GM10266 (cell line): ENCODE data around the gene CDC42BPA.
"Not testable (repeated sequence)": the region's sequence is repeated elsewhere in the genome, so short reads cannot be mapped to it uniquely, and the experiment has no call there.

Experiments used
- DNase-seq: peaks from one replicate; pipeline ENCODE4 v3.0.0; 2012; ENCODE audit errors: extremely low spot score
- TF ChIP-seq, protein P1 (sequence below): IDR thresholded peaks from 2 replicates; pipeline ENCODE4 v1.5.1; 2012; ENCODE audit warnings: mild to moderate bottlenecking, low read depth; ENCODE audit not compliant: control insufficient read depth, insufficient read depth; ENCODE audit errors: missing control alignments

Gene CDC42BPA

DNA sequence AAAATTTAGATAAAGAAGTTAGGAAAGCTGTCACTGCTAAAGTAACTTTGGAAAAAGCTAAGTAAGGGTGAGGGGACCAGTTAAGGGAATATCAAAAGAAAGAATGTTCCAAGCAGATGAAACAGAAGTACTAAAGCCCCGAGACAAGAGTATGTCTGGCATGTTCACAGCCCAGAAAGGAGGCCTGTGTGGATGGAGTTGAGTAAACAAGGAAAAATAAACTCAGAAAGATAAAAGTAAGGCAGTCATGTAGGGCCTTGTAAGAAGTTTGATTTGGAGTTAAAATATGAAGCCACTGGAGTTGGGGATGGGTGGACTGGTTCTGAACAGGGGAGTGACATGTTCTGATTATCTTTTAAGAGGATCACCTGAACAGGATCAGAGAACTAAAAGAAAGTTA lies 177.9 kb downstream of the CDC42BPA start:
- DNase-seq = no peak
- TF ChIP-seq, protein P1, sequence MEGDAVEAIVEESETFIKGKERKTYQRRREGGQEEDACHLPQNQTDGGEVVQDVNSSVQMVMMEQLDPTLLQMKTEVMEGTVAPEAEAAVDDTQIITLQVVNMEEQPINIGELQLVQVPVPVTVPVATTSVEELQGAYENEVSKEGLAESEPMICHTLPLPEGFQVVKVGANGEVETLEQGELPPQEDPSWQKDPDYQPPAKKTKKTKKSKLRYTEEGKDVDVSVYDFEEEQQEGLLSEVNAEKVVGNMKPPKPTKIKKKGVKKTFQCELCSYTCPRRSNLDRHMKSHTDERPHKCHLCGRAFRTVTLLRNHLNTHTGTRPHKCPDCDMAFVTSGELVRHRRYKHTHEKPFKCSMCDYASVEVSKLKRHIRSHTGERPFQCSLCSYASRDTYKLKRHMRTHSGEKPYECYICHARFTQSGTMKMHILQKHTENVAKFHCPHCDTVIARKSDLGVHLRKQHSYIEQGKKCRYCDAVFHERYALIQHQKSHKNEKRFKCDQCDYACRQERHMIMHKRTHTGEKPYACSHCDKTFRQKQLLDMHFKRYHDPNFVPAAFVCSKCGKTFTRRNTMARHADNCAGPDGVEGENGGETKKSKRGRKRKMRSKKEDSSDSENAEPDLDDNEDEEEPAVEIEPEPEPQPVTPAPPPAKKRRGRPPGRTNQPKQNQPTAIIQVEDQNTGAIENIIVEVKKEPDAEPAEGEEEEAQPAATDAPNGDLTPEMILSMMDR = no peak

DNA sequence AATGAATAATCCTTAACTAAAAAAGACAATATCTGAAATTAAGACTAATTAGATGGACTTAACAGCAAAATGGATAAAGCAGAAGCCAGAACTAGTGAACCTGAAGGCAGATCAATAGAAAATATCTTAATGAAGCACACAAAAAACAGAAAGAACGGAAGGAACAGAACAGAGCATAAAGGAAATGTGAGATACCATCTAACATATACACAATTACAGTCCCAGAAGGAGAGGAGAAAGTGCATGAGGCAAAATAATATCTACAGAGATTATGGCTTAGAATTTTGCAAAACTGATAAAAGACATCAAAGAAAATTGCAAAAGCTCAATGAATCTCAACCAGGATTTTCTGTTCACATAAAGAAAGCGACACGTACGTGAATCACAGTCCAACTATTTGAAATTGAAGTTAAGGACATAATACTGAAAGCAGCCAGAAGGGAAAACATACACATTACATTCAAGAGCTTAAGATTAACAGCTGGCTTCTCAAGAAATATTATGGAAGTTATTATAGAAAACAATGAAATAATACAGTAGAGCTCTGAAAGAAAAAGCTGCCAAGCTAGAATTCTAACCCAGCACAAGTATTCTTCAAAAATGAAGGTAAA lies 182.0 kb downstream of the CDC42BPA start:
- DNase-seq = no peak
- TF ChIP-seq, protein P1 = no peak

DNA sequence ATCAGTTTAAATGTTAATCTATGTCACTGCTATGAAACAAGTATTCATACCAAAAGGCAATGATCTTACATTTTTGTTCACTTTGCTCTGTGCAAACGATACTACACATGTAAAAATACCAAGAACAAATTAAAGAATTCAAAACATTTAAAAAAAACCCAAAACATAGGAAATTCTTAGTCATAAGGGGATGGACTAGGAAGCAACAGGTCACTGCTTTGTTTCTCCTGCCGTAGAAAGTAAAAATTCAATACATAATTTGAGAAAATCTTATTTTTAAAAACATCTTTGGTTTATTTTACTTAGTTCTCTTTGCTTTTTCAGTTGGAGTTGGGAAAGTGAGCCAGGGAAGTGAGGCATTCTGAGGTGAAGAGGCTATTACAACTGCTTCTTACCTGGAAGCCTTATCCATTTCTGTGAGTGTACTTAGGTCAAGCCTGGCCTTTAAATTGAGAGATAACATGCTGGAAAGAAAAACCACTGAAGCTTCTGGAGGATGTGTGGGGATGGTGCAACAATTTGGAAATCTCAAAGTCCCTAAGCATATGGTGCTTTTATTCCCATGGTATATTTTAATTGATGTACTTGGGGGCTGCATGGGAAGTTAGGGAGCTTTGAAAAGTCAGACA lies 183.5 kb downstream of the CDC42BPA start:
- TF ChIP-seq, protein P1 = no peak
- DNase-seq = no peak

DNA sequence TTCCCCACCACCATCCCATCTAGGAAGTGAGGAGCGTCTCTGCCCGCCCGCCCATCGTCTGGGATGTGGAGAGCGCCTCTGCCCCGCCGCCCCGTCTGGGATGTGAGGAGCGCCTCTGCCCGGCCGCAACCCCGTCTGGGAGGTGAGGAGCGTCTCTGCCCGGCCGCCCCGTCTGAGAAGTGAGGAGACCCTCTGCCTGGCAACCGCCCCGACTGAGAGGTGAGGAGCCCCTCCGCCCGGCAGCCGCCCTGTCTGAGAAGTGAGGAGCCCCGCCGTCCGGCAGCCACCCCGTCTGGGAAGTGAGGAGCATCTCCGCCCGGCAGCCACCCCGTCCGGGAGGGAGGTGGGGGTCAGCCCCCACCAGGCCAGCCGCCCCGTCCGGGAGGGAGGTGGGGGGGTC lies 185.6 kb downstream of the CDC42BPA start:
- not testable (repeated sequence) for DNase-seq

DNA sequence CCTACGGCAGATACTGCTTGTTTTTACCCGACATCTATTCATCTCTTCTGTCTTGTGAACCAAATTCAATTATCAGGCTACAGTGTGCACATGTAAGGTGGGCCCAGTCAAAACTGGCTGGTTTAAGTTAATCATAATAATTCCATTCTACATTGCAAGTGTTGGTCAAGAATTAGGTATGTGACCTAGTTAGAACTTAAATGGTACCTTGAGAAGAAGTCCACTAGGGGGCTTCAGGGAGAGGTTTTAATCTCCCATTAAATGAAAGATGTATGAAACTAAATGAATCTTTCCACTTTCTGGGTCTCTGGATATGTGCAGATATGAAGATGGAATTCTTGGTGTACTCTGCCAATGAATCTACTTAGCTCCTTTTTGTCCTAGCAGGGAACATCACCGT lies 187.1 kb downstream of the CDC42BPA start:
- TF ChIP-seq, protein P1 = peak; percentile 27
- DNase-seq = peak; percentile 30

DNA sequence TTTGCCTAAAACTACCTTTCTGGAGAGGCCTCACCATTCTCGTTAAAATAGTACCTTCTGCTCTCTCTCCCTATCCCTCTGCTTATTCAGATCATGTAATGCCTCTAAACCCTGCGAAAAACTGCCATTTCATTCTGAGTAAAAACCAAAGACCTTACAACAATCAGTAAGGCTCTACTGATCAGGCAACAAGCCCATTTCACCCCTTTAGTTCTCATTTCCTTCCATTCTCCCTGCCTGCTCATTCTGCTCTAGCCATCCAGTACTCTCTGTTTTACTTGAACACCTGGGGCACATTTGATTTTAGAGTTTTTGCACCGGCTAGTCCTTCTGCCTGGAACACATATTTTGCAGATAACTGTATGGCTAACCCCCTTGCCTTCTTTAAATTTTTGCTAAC lies 190.4 kb downstream of the CDC42BPA start:
- TF ChIP-seq, protein P1 = no peak
- no peak for DNase-seq

DNA sequence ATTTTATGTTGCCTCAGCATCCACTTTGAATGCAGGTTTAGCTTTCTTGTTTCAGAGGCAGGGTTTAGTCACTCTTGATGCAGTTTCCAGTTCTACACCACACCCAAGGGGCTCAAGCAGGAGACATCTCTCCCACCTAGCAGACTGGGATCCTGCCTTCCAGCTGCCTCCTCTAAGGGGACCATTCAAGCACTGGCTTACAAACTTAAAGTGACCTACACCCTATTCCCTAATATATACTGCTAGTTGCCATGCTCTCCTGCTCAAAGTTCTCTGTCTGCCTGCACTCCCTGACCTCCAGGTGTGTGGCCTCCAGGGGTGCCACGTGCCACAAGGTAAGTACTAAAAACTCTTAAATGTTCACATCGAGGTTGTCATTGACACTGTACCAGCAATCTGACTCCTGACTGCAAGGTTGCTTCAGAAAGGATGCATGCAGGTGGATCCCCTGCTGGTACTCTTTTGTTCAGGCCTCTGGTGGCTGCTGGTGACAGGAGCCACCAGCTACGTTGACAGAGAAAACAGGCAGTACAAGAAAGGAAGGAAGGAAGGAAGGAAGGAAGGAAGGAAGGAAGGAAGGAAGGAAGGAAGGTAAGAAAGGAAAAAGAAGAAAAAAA lies 192.3 kb downstream of the CDC42BPA start:
- TF ChIP-seq, protein P1 = no peak
- DNase-seq = no peak

DNA sequence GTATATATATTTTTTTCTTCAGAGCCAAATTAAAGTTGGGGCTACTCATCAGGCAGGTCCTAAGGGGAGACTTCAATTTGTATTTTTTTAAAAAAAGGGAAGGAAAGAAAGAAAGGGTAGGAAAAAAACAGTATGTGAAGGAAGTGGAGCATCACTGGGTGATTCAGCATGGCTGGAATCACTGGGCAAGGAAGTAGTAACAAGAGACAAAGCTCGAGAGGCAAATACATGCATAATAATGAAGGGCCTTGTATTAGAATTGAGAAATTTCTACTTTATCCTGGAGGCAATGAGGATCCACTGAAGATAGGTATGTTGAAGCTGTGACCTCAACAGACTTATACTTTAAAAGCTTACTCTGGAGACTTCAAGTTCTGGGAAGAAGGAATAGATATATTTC lies 193.8 kb downstream of the CDC42BPA start:
- no peak for DNase-seq

More for the DNA sequence above, 193.8 kb downstream of the CDC42BPA start:
- TF ChIP-seq, protein P1 = no peak
